HCT116 (cell line): Measurements from ENCODE around the gene KCNA3. TPM values are rescaled to one million over a fixed set of nuclear protein-coding genes. Genes with fewer than 3 reads are reported as not detected.
"Not testable (repeated sequence)": the region's sequence is repeated elsewhere in the genome, so short reads cannot be mapped to it uniquely, and the experiment has no call there.

ENCODE experiments used
- ATAC-seq: fragments of 200-7000 bp; cut with Tn5 transposase; 2 replicates; pipeline ENCODE4 v1.9.1; 2020; ENCODE audit warnings: mild to moderate bottlenecking, moderate library complexity
- BruUV-seq: library from RNA; stranded (reverse); fragments of 400-500 nt; replicated peaks from 2 replicates; lab custom pipeline; 2021; lab: Mats Ljungman, UMichigan
- CTCF ChIA-PET: fragments of 300-600 bp; sonication (Branson Sonifier 250); formaldehyde crosslinking; loops from one replicate; lab custom pipeline; 2021; ENCODE audit warnings: antibody characterized with exemption; lab: Charles Lee
- POLR2A ChIA-PET: fragments of 300-600, 350-600 bp; sonication (Branson Sonifier 250); formaldehyde crosslinking; loops from one replicate; lab custom pipeline; 2021; ENCODE audit warnings: antibody characterized with exemption; lab: Charles Lee
- RAD21 ChIA-PET, 2 experiments: fragments of 300-600 bp; sonication (Branson Sonifier 250); formaldehyde crosslinking; loops; one replicate each; lab custom pipeline; 2023; ENCODE audit warnings: low total read pairs in 2 of 2; ENCODE audit not compliant: uncharacterized antibody in 2 of 2, unreplicated experiment in 2 of 2, low non-redundant PET in 1 of 2; lab: Charles Lee
- DNase-seq: peaks from one replicate; pipeline ENCODE4 v3.0.0-alpha.2; 2010; ENCODE audit warnings: low read depth, low spot score
- H2AFZ ChIP-seq: fragments of 200-600 bp; shearing (Covaris generic), sonication (generic); 2 replicates; pipeline ENCODE4 v1.6.1; 2017; ENCODE audit warnings: low read depth, mixed run types, mixed read lengths, antibody characterized with exemption, low read length; ENCODE audit not compliant: poor library complexity, severe bottlenecking
- H3K27ac ChIP-seq: 2 replicates; pipeline ENCODE4 v1.5.1; 2012; ENCODE audit warnings: low read depth, low read length
- H3K27me3 ChIP-seq: fragments of 200-600 bp; sonication (generic); 2 replicates; pipeline ENCODE4 v1.6.1; 2016; ENCODE audit warnings: mixed run types, low read length, mixed read lengths; ENCODE audit not compliant: insufficient read depth
- H3K36me3 ChIP-seq, 2 experiments: fragments of 200-500 bp in 1 of 2; fragments of 200-600 bp in 1 of 2; sonication (Bioruptor generic) in 1 of 2; sonication (generic) in 1 of 2; 2 replicates each; pipeline versions ENCODE4 v1.5.1 to v1.6.1; 2014 to 2016; ENCODE audit warnings: low read length in 2 of 2, inconsistent platforms in 1 of 2, mixed read lengths in 1 of 2, mixed run types in 1 of 2; ENCODE audit not compliant: insufficient read depth in 2 of 2, control insufficient read depth in 1 of 2
- H3K4me1 ChIP-seq, 2 experiments: fragments of 200-600 bp in 1 of 2; sonication (generic) in 1 of 2; 2 replicates each; pipeline versions ENCODE4 v1.5.1 to v1.6.1; 2012 to 2017; ENCODE audit warnings: low read length in 2 of 2, inconsistent platforms in 1 of 2, mild to moderate bottlenecking in 1 of 2, mixed read lengths in 1 of 2, mixed run types in 1 of 2, moderate library complexity in 1 of 2; ENCODE audit not compliant: insufficient read depth in 2 of 2, control insufficient read depth in 1 of 2
- H3K4me2 ChIP-seq: fragments of 200-600 bp; sonication (generic); 2 replicates; pipeline ENCODE4 v1.6.1; 2017; ENCODE audit warnings: mixed run types, low read length, mixed read lengths
- H3K4me3 ChIP-seq, 2 experiments: fragments of 200-600 bp in 1 of 2; sonication (generic) in 1 of 2; replicated peaks in 1 of 2; 2 replicates each; pipeline ENCODE4 v1.5.1; 2011 to 2016; ENCODE audit warnings: low read length in 2 of 2, control low read depth in 1 of 2, low read depth in 1 of 2, mild to moderate bottlenecking in 1 of 2, mixed read lengths in 1 of 2, mixed run types in 1 of 2
- H3K79me2 ChIP-seq: fragments of 200-600 bp; sonication (generic); 2 replicates; pipeline ENCODE4 v1.6.1; 2017; ENCODE audit warnings: mild to moderate bottlenecking, mixed run types, low read length, moderate library complexity, mixed read lengths; ENCODE audit not compliant: insufficient read depth
- H3K9ac ChIP-seq: fragments of 200-600 bp; sonication (generic); 2 replicates; pipeline ENCODE4 v1.6.1; 2016; ENCODE audit warnings: low read length, mixed read lengths
- H3K9me2 ChIP-seq: fragments of 200-600 bp; sonication (generic), shearing (Covaris generic); 2 replicates; pipeline ENCODE4 v1.6.1; 2017; ENCODE audit warnings: mixed run types, mild to moderate bottlenecking, moderate library complexity; ENCODE audit not compliant: insufficient read depth
- H3K9me3 ChIP-seq, 2 experiments: fragments of 200-500 bp in 1 of 2; fragments of 200-600 bp in 1 of 2; sonication (Bioruptor generic) in 1 of 2; sonication (generic) in 1 of 2; 2 replicates each; pipeline ENCODE4 v1.6.1; 2014 to 2017; ENCODE audit warnings: low read length in 2 of 2, mixed read lengths in 2 of 2, inconsistent platforms in 1 of 2, low read depth in 1 of 2, mild to moderate bottlenecking in 1 of 2, mixed run types in 1 of 2, moderate library complexity in 1 of 2; ENCODE audit not compliant: control insufficient read depth in 1 of 2, insufficient read depth in 1 of 2
- H4K20me1 ChIP-seq: fragments of 200-600 bp; sonication (generic), shearing (Covaris generic); 2 replicates; pipeline ENCODE4 v1.6.1; 2017; ENCODE audit warnings: mixed run types, mild to moderate bottlenecking, moderate library complexity; ENCODE audit not compliant: insufficient read depth
- ATF3 ChIP-seq: IDR thresholded peaks from 2 replicates; pipeline ENCODE4 v1.6.1; 2012
- CEBPB ChIP-seq: IDR thresholded peaks from 2 replicates; pipeline ENCODE4 v1.6.1; 2012; ENCODE audit warnings: low read depth
- CTCF ChIP-seq, 3 experiments: fragments of 200-600 bp in 1 of 3; sonication (generic) in 1 of 3; IDR thresholded peaks in 2 of 3; conservative IDR thresholded peaks in 1 of 3; 2 replicates each; pipeline ENCODE4 v1.5.1; 2012 to 2017; ENCODE audit warnings: low read depth in 2 of 3, low read length in 2 of 3, antibody characterized with exemption in 1 of 3, borderline replicate concordance in 1 of 3, control low read depth in 1 of 3, mild to moderate bottlenecking in 1 of 3, mixed read lengths in 1 of 3, mixed run types in 1 of 3, moderate library complexity in 1 of 3; ENCODE audit not compliant: insufficient read depth in 1 of 3
- EGR1 ChIP-seq: IDR thresholded peaks from 2 replicates; pipeline ENCODE4 v1.6.1; 2012; ENCODE audit warnings: low read depth
- ELF1 ChIP-seq: IDR thresholded peaks from 2 replicates; pipeline ENCODE4 v1.6.1; 2012; ENCODE audit warnings: low read depth, borderline replicate concordance
- EZH2 ChIP-seq: fragments of 200-600 bp; sonication (generic); IDR thresholded peaks from 2 replicates; pipeline ENCODE4 v1.6.1; 2017; ENCODE audit warnings: antibody characterized with exemption, mixed run types
- EZH2phosphoT487 ChIP-seq: fragments of 200-600 bp; IDR thresholded peaks from 2 replicates; pipeline ENCODE4 v1.6.1; 2018; ENCODE audit warnings: antibody characterized with exemption, borderline replicate concordance
- FOSL1 ChIP-seq: IDR thresholded peaks from 2 replicates; pipeline ENCODE4 v1.6.1; 2012; ENCODE audit warnings: low read depth
- MAX ChIP-seq: IDR thresholded peaks from 2 replicates; pipeline ENCODE4 v1.6.1; 2012
- POLR2A ChIP-seq: IDR thresholded peaks from 2 replicates; pipeline ENCODE4 v1.7.0; 2011; ENCODE audit warnings: borderline replicate concordance; ENCODE audit not compliant: insufficient read depth, insufficient read length; ENCODE audit errors: extremely low read depth
- REST ChIP-seq: IDR thresholded peaks from 2 replicates; pipeline ENCODE4 v1.6.1; 2012; ENCODE audit warnings: low read depth
- SIN3A ChIP-seq: IDR thresholded peaks from 2 replicates; pipeline ENCODE4 v1.6.1; 2012; ENCODE audit warnings: low read depth
- SRF ChIP-seq: IDR thresholded peaks from 2 replicates; pipeline ENCODE4 v1.6.1; 2012; ENCODE audit warnings: low read depth
- TCF7L2 ChIP-seq: IDR thresholded peaks from 2 replicates; pipeline ENCODE4 v1.7.0; 2011; ENCODE audit warnings: borderline replicate concordance, inconsistent platforms; ENCODE audit not compliant: insufficient read depth, insufficient read length; ENCODE audit errors: extremely low read depth
- YY1 ChIP-seq: IDR thresholded peaks from 2 replicates; pipeline ENCODE4 v1.6.1; 2011; ENCODE audit warnings: low read length, low read depth, moderate library complexity, mild to moderate bottlenecking; ENCODE audit not compliant: insufficient replicate concordance; ENCODE audit errors: extremely low read depth
- ZFX ChIP-seq: fragments of 450-650 bp; IDR thresholded peaks from 2 replicates; pipeline ENCODE4 v1.6.1; 2017
- ZNF274 ChIP-seq: fragments of 200-500 bp; sonication (Bioruptor generic); IDR thresholded peaks from 2 replicates; pipeline ENCODE4 v1.6.1; 2014; ENCODE audit warnings: mild to moderate bottlenecking, low read depth, low read length, inconsistent platforms
- intact Hi-C: fragments of 100-400 bp; cut with micrococcal nuclease; formaldehyde crosslinking; loops from 2 replicates; pipeline ENCODE4 v1.10.0; 2022
- total RNA-seq: library from RNA; stranded (reverse); gene quantifications from one replicate; pipeline ENCODE4 v1.2.1, GENCODE V29; 2021; ENCODE audit not compliant: unreplicated experiment

The KCNA3 gene
- total RNA-seq, 1 experiment from 2014 or later, result 0.07 TPM

GRCh38 chr1:110659559-110659958, 15.2 kb downstream of the KCNA3 start:
- H3K4me3 ChIP-seq, BruUV-seq, intact Hi-C loops: not testable (repeated sequence)

GRCh38 chr1:110657351-110657750, 17.4 kb downstream of the KCNA3 start:
- no peak for DNase-seq
- intact Hi-C loops, result no loop called here
- H3K4me2 ChIP-seq, result no peak overlapping the region
- H4K20me1 ChIP-seq, result no peaks in the 10 kb centered on the region
- H3K9me2 ChIP-seq, result no peaks in the 10 kb centered on the region
- no peak overlapping the region for H2AFZ ChIP-seq
- BruUV-seq, result no TSS peak
- ChIA-PET CTCF (no interaction called here), POLR2A (no interaction called here), RAD21 (no interaction called here)
- H3K4me1 ChIP-seq, result no peaks in the 10 kb centered on the region
- H3K27ac ChIP-seq, result no peak overlapping the region
- no peak overlapping the region for H3K9ac ChIP-seq
- no peak overlapping the region for H3K4me3 ChIP-seq
- no peaks in the 10 kb centered on the region for H3K36me3 ChIP-seq
- peaks cover 66% of the 10 kb centered on the region for H3K27me3 ChIP-seq
- no peak for ATAC-seq
- H3K79me2 ChIP-seq, result no peaks in the 10 kb centered on the region
- no peaks in the 10 kb centered on the region for H3K9me3 ChIP-seq
- TF ChIP-seq ELF1 (no peak), YY1 (no peak), EZH2 (no peak), REST (no peak), ZFX (no peak), MAX (no peak), POLR2A (no peak), EGR1 (no peak), TCF7L2 (no peak), SRF (no peak), SIN3A (no peak), ATF3 (no peak), CTCF (IDR thresholded peaks at IDR 0.05 in 2 of 3, conservative IDR thresholded peaks at IDR 0.05 in 1 of 3; ENCODE audit: borderline replicate concordance in 1 of 3, insufficient read depth in 1 of 3, low read depth in 2 of 3, low read length in 2 of 3) (no peak), ZNF274 (no peak), FOSL1 (no peak), CEBPB (no peak), EZH2phosphoT487 (no peak)

More at GRCh38 chr1:110659559-110659958, 15.2 kb downstream of the KCNA3 start:
- H3K9ac ChIP-seq, CTCF ChIA-PET, H3K9me2 ChIP-seq, RAD21 ChIA-PET, H3K79me2 ChIP-seq, H4K20me1 ChIP-seq, H3K4me2 ChIP-seq, DNase-seq, H3K27ac ChIP-seq, ATAC-seq, H2AFZ ChIP-seq, H3K36me3 ChIP-seq, H3K4me1 ChIP-seq, H3K9me3 ChIP-seq, POLR2A ChIA-PET: not testable (repeated sequence)
- H3K27me3 ChIP-seq, result peaks cover 70% of the 10 kb centered on the region
